Calu3 (cell line): ENCODE data around the gene PRIM2. TPM values are rescaled to one million over a fixed set of nuclear protein-coding genes. Genes with fewer than 3 reads are reported as not detected.
"Not testable (repeated sequence)": the region's sequence is repeated elsewhere in the genome, so short reads cannot be mapped to it uniquely, and the experiment has no call there.

Source experiments
- BruUV-seq: library from RNA; stranded (reverse); fragments of 400-500 nt; replicated peaks from 2 replicates; lab custom pipeline; 2021; lab: Mats Ljungman, UMichigan
- CTCF ChIA-PET: fragments of 300-600 bp; sonication (Branson Sonifier 250); formaldehyde crosslinking; loops from one replicate; lab custom pipeline; 2022; ENCODE audit warnings: antibody characterized with exemption; lab: Charles Lee
- DNase-seq: peaks from one replicate; pipeline ENCODE4 v3.0.0; 2022
- H3K27ac Mint-ChIP-seq: one replicate; pipeline ENCODE4 v1.8.0; 2022; ENCODE audit warnings: mixed read lengths; ENCODE audit not compliant: unreplicated experiment
- H3K27me3 Mint-ChIP-seq: one replicate; pipeline ENCODE4 v1.8.0; 2022; ENCODE audit warnings: mixed read lengths; ENCODE audit not compliant: unreplicated experiment
- H3K36me3 Mint-ChIP-seq: one replicate; pipeline ENCODE4 v1.8.0; 2022; ENCODE audit warnings: mild to moderate bottlenecking, moderate library complexity, mixed read lengths; ENCODE audit not compliant: insufficient read depth, unreplicated experiment
- H3K4me1 Mint-ChIP-seq: one replicate; pipeline ENCODE4 v1.8.0; 2022; ENCODE audit warnings: mild to moderate bottlenecking, low read depth, mixed read lengths; ENCODE audit not compliant: unreplicated experiment
- H3K4me3 Mint-ChIP-seq: one replicate; pipeline ENCODE4 v1.8.0; 2022; ENCODE audit warnings: mild to moderate bottlenecking, low read depth, moderate library complexity, mixed read lengths; ENCODE audit not compliant: unreplicated experiment
- H3K9me3 Mint-ChIP-seq: one replicate; pipeline ENCODE4 v1.8.0; 2022; ENCODE audit warnings: low read depth, mixed read lengths; ENCODE audit not compliant: unreplicated experiment
- CTCF ChIP-seq: fragments of 200-600 bp; IDR thresholded peaks from one replicate; pipeline ENCODE4 v1.8.0; 2022; ENCODE audit warnings: antibody characterized with exemption; ENCODE audit not compliant: unreplicated experiment
- intact Hi-C: fragments of 100-400 bp; cut with micrococcal nuclease; formaldehyde crosslinking; loops from one replicate; pipeline ENCODE4 v1.10.0; 2022; ENCODE audit not compliant: unreplicated experiment
- total RNA-seq: library from RNA; stranded (reverse); gene quantifications from 2 replicates; pipeline ENCODE4 v1.2.3, GENCODE V29; 2022

PRIM2 gene
- total RNA-seq, 1 experiment from 2014 or later, result 32.3 TPM

DNA sequence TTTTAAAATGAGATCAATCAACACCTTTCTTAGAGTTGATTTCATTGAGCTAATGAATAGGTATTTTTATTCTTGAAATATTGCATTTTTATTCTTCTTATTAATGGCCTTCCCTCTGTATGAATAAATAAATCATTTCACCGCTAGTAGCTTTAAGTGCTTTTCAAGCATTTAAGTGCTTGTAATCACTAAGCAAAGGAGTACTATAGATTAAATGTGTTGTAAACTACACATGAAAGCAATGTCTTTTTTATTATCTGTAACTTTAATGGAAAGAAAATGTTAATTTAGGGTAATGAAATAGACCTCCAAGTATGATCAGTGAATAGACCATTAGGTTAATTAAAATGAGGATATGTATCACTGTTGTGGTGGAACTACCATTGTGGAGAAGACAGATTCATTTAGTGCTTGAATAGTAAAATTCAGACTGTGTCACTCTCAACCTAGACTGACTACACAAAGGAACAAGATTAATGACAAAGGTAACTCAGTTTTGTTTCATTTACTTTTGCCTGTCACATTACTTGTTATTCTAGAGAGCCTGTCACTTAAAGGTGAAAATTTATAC lies 132.2 kb downstream of the PRIM2 start:
- BruUV-seq, DNase-seq, H3K27ac Mint-ChIP-seq, H3K36me3 Mint-ChIP-seq, H3K4me3 Mint-ChIP-seq, H3K4me1 Mint-ChIP-seq, CTCF ChIA-PET, H3K27me3 Mint-ChIP-seq, H3K9me3 Mint-ChIP-seq, intact Hi-C loops: not testable (repeated sequence)

GRCh38 chr6:57459781-57460180 lies 142.4 kb downstream of the PRIM2 start:
- DNase-seq, H3K27ac Mint-ChIP-seq, CTCF ChIA-PET, H3K36me3 Mint-ChIP-seq, intact Hi-C loops, H3K4me3 Mint-ChIP-seq, H3K27me3 Mint-ChIP-seq, H3K9me3 Mint-ChIP-seq, BruUV-seq, H3K4me1 Mint-ChIP-seq: not testable (repeated sequence)

DNA sequence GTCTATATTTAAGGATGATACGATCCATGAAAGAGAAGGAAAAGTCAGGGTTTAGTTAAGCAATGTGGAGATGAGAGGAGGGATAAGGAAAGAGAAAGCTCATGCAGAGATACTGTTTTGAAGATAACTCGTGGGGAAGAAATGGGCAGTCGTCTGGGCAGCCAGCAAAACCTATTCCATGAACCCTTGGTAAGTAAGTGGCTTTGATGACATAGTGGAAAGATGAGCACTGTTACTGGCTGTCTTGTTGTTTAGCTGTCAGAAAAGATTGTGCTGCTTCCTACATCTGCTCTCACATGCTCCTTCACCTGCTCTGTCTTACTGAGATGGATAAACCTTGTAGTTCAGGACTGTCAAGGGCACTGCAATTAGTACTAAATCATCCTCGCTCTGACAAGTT lies 143.6 kb downstream of the PRIM2 start:
- H3K27ac Mint-ChIP-seq, DNase-seq, CTCF ChIA-PET, BruUV-seq, H3K36me3 Mint-ChIP-seq, H3K9me3 Mint-ChIP-seq, intact Hi-C loops, H3K4me3 Mint-ChIP-seq, H3K4me1 Mint-ChIP-seq, H3K27me3 Mint-ChIP-seq: not testable (repeated sequence)

GRCh38 chr6:57463809-57464208 lies 146.4 kb downstream of the PRIM2 start:
- H3K9me3 Mint-ChIP-seq, DNase-seq, H3K4me3 Mint-ChIP-seq, H3K4me1 Mint-ChIP-seq, H3K27ac Mint-ChIP-seq, H3K27me3 Mint-ChIP-seq, H3K36me3 Mint-ChIP-seq, BruUV-seq, CTCF ChIA-PET, intact Hi-C loops: not testable (repeated sequence)

- H3K4me3 Mint-ChIP-seq, H3K4me1 Mint-ChIP-seq, H3K27ac Mint-ChIP-seq, H3K36me3 Mint-ChIP-seq, DNase-seq, H3K9me3 Mint-ChIP-seq, BruUV-seq, CTCF ChIA-PET, intact Hi-C loops, H3K27me3 Mint-ChIP-seq: not testable (repeated sequence)
Measured at GRCh38 chr6:57465968-57466367, 148.5 kb downstream of the PRIM2 start.

DNA sequence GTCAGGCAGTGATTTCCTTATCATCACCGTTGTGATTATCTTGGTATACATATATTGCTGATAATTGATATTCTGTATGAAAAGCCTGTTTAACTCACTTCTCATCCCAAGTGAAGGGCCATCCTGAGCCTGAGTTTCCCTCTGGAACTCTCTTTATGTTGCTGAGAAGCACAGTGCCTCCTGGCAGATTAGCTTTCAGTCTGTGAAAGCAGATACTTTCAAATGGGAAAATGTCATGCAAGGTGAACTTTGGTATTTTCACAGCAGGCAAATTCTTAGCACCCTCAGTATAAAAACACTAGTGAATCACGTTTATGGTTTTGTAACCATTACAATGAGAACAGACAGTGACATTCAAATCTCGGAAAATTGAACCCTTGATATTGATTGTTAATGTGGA lies 151.6 kb downstream of the PRIM2 start:
- no peak for DNase-seq
- peaks cover 6% of the 10 kb centered on the region for H3K4me1 Mint-ChIP-seq
- CTCF ChIA-PET, result no interaction called here
- no peak overlapping the region for H3K27ac Mint-ChIP-seq
- no peak for TF ChIP-seq CTCF
- no peaks in the 10 kb centered on the region for H3K36me3 Mint-ChIP-seq
- H3K4me3 Mint-ChIP-seq, result no peak overlapping the region
- H3K9me3 Mint-ChIP-seq, result no peaks in the 10 kb centered on the region
- intact Hi-C loops, result no loop called here
- H3K27me3 Mint-ChIP-seq, result no peaks in the 10 kb centered on the region
- BruUV-seq, result no TSS peak

DNA sequence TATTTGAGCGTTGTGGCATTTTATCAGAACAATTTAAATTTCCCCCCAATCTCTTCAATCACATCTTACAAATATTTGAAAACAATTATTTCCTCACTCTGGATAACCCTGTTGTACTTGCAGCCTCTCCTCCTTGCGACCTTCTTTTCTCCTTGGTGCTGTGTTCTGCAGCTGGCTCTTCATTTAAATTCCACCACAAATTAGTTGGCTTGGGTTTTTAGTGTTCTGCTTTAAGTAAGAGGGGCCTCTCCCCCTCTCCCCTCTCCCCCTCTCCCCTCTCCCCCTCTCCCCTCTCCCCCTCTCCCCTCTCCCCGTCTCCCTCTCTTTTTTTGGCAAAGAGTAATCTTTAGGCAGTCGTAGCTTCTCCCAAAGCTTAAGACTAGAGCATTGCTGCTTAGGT lies 152.7 kb downstream of the PRIM2 start:
- H3K4me3 Mint-ChIP-seq, BruUV-seq, CTCF ChIA-PET, H3K36me3 Mint-ChIP-seq, H3K9me3 Mint-ChIP-seq, intact Hi-C loops, H3K27ac Mint-ChIP-seq, H3K4me1 Mint-ChIP-seq, H3K27me3 Mint-ChIP-seq, DNase-seq: not testable (repeated sequence)

DNA sequence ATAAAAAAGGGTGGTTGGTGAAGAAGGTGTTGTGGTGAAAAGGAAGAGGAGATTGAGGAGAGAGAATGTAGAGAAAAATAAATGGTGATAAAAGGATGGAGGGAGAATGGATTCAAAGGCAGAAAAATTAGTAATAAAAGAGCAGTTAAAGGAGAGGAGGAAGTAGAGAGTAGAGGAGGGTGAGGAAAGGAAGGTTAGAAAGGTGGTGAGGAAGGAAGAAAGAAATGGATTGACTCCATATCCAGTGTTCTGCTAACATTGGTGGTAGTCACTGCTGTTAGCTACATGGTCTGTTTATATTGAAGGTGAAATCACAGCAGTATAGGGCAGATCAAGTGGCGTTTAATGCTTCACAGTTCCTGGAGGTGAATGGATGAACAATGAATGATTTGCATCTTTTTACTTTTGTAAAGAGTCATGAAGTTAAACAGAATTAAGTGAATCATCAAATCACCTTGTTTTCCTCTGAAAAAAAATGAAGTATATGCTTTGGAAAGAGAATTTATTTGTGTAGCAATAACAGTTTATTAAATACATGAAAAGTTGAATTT lies 154.0 kb downstream of the PRIM2 start:
- H3K27me3 Mint-ChIP-seq, DNase-seq, H3K27ac Mint-ChIP-seq, CTCF ChIA-PET, H3K9me3 Mint-ChIP-seq, intact Hi-C loops, BruUV-seq, H3K36me3 Mint-ChIP-seq, H3K4me3 Mint-ChIP-seq, H3K4me1 Mint-ChIP-seq: not testable (repeated sequence)

DNA sequence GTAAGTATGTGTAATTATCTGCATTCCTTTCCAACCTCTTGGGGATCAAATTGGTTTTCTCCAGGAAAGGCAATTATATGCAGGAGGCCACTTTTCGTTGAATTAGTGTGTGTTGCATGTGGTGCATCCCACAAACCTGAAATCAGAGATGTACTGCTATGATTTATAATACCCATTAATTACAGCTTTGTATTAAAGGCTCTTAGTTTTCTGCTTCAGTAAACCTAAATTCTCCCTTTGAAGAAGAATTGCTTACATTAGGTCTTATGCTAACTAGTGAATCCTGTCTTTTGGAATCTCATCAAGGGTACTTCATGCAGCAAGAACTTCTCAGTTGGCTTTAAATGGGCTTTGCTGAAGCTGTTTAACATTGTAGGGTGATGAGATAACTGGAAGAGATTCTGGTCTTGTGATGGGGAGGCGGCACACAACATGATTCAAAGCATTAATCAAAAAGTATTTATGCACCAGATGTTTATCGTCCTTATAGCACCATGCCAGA lies 155.5 kb downstream of the PRIM2 start:
- intact Hi-C loops, DNase-seq, H3K27ac Mint-ChIP-seq, H3K4me3 Mint-ChIP-seq, H3K9me3 Mint-ChIP-seq, H3K27me3 Mint-ChIP-seq, BruUV-seq, CTCF ChIA-PET, H3K36me3 Mint-ChIP-seq, H3K4me1 Mint-ChIP-seq: not testable (repeated sequence)
